ENCODE measurements around the gene NME4. TPM values are rescaled to one million over a fixed set of nuclear protein-coding genes. Genes with fewer than 3 reads are reported as not detected.
"Not testable (repeated sequence)": the region's sequence is repeated elsewhere in the genome, so short reads cannot be mapped to it uniquely, and the experiment has no call there.

The NME4 gene
- total RNA-seq, 2 experiments from 2014 or later = 55.9 to 72.1 TPM

DNA sequence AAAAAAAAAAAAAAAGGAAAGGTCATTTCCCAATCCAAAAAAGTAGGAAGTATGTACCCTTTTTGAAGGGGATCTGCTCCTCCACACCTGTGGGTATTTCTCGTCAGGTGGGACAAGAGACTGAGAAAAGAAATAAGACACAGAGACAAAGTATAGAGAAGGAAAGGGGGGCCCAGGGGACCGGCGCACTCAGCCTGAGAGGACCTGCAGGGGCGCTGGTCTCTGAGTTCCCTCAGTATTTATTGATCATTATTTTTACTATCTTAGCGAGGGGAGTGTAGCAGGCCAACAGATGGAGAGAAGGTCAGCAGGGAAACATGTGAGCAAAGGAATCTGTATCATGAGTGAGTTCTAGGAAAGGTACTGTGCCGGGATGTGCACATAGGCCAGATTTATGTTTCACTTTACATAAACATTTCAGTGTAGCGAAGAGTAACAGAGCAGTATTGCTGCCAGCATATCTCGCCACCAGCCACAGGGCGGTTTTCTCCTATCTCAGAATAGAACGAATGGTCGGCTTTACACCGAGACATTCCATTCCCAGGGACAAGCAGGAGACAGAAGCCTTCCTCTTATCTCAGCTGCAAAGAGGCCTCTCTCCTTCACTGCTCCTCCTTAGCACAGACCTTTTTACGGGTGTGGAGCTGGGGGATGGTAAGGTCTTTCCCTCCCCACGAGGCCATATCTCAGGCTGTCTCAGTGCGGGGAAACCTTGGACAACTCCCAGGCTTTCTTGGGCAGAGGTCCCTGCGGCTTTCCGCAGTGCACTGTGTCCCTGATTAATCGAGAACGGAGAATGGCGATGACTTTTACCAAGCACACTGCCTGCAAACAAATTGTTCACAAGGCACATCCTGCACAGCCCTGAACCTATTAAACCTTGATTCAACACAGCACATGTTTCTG lies 9.0 kb upstream of the NME4 start:
- H3K27me3 Mint-ChIP-seq; ATAC-seq; intact Hi-C loops (cut with DNase I, micrococcal nuclease); H3K4me3 Mint-ChIP-seq; DNase-seq; H3K9me3 Mint-ChIP-seq (ENCODE audit: low read depth); POLR2A ChIA-PET; CTCF ChIA-PET; H3K27ac Mint-ChIP-seq; H3K36me3 Mint-ChIP-seq (ENCODE audit: low read depth): not testable (repeated sequence)
- peaks cover 20% of the 10 kb centered on the region for H3K4me1 Mint-ChIP-seq

DNA sequence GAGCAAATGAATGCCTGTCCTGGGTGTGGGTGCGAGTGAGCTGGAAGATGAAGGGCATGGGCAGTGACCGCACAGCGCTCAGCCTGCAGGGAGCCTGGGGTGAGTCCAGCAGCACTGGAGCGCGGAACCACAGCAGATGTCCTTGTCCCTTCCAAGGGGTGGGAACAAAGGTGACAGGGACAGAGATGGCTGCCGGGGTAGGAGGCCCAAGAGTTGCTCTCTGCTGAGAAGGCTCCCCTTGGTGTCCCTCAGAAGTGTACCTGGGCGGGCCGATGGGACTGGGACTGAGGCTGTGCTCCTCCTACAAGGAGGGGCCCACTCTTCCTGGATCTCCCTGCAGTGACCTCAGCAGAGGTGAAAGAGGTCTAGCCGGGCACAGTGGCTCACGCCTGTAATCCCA lies 7.6 kb upstream of the NME4 start:
- no peak for ATAC-seq
- no peak for DNase-seq
- Mint-ChIP-seq H3K27ac (no peak overlapping the region), H3K4me1 (peaks cover 14% of the 10 kb centered on the region), H3K4me3 (no peak overlapping the region), H3K9me3 (ENCODE audit: low read depth) (no peaks in the 10 kb centered on the region), H3K36me3 (ENCODE audit: low read depth) (no peaks in the 10 kb centered on the region), H3K27me3 (no peaks in the 10 kb centered on the region)
- POLR2A ChIA-PET = no interaction called here
- intact Hi-C loops (cut with DNase I, micrococcal nuclease) = no loop called here
- CTCF ChIA-PET = interaction anchor here (0.7 kb wide), 1 partner anchor 139 kb away, joined by 3 read pairs; no protein-coding TSS in a partner anchor

GRCh38 chr16:391885-392335 lies 5.1 kb upstream of the NME4 start:
- intact Hi-C loops (cut with DNase I, micrococcal nuclease) = loop anchor here (1.0 to 5.0 kb wide), 10 partner anchors 9 to 245 kb away; partner anchors contain the start of genes CAPN15 (in 1 of the 2), DECR2 (in 1 of the 2), METTL26 (in 1 of the 2) and RAB11FIP3 (in 1 of the 2)
- peaks cover 3% of the 10 kb centered on the region for H3K27me3 Mint-ChIP-seq
- no peak overlapping the region for H3K27ac Mint-ChIP-seq
- H3K4me3 Mint-ChIP-seq = no peak overlapping the region
- CTCF ChIA-PET = interaction anchor here (0.7 to 1.8 kb wide), 8 partner anchors 12 to 320 kb away, joined by 3 to 12 read pairs (median 3); partner anchors contain the start of gene MRPL28
- no peaks in the 10 kb centered on the region for H3K36me3 Mint-ChIP-seq (ENCODE audit: low read depth)
- no peaks in the 10 kb centered on the region for H3K9me3 Mint-ChIP-seq (ENCODE audit: low read depth)
- peaks cover 22% of the 10 kb centered on the region for H3K4me1 Mint-ChIP-seq
- peak; percentile 93 for ATAC-seq
- DNase-seq = peak; percentile 91
- POLR2A ChIA-PET = interaction anchor here (0.5 to 0.7 kb wide), 3 partner anchors 34 to 286 kb away, joined by 4 to 8 read pairs (median 5); partner anchors contain the start of gene RAB11FIP3

DNA sequence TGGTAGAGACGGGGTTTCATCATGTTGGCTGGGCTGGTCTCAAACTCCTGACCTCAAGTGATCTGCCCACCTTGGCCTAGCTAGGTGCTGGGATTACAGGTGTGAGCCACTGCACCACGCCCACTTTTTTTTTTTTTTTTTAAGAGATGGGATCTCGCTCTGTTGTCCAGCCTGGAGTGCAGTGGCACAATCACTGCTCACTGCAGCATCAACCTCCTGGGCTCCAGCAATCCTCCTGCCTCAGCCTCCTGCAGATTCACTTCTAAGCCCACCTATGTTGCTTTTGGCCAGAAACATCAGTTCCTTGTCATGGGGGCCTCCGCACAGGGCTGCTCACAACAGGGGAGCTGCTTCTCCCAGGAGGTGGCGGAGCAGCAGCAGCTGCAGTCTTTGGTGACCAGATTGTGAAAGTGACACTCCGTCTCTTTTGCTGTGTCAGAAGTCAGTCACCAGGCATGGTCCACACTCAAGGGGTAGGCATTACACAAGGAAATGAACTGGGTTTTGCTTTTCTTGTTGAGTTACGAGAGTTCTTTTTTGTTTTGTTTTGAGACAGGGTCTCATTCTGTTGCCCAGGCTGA lies 4.5 kb upstream of the NME4 start:
- POLR2A ChIA-PET = interaction anchor here (0.5 kb wide), 2 partner anchors 159 to 285 kb away, joined by 4 to 8 read pairs; no protein-coding TSS in a partner anchor
- ATAC-seq (peak; percentile 41), DNase-seq (peak; percentile 68)
- Mint-ChIP-seq H3K4me3 (no peak overlapping the region), H3K36me3 (ENCODE audit: low read depth) (no peaks in the 10 kb centered on the region), H3K9me3 (ENCODE audit: low read depth) (no peaks in the 10 kb centered on the region), H3K27me3 (peaks cover 3% of the 10 kb centered on the region), H3K4me1 (peaks cover 22% of the 10 kb centered on the region), H3K27ac (no peak overlapping the region)
- intact Hi-C loops (cut with DNase I, micrococcal nuclease) = loop anchor here (1.0 to 5.0 kb wide), 10 partner anchors 9 to 244 kb away; partner anchors contain the start of genes CAPN15 (in 1 of the 2), DECR2 (in 1 of the 2), METTL26 (in 1 of the 2) and RAB11FIP3 (in 1 of the 2)
- CTCF ChIA-PET = interaction anchor here (0.7 to 1.8 kb wide), 8 partner anchors 11 to 320 kb away, joined by 3 to 12 read pairs (median 3); partner anchors contain the start of gene MRPL28

DNA sequence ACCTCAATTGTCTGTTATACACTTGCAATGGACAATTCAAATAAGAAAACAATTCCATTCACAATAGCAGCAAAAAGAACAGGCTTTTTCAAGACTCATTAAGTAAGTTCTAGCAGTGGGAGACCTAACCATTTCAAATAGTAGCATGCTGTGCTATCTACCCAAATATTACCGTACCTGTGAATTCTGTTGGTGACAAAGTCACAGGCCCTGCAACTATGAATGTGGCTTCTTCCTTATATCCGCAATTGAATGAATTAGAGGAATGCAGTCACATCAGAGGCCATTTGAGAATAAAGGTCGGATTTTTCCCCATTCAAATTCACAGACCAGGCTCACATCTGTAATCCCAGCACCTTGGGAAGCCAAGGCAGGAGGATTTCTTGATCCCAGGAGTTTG lies 800 bp upstream of the NME4 start:
- ChIA-PET POLR2A (interaction anchor here (0.7 kb wide), 1 partner anchor 50 kb away, joined by 5 read pairs; no protein-coding TSS in a partner anchor), CTCF (interaction anchor here (1.0 to 1.5 kb wide), 2 partner anchors 19 to 133 kb away, joined by 3 read pairs; no protein-coding TSS in a partner anchor)
- H3K9me3 Mint-ChIP-seq (ENCODE audit: low read depth) = no peaks in the 10 kb centered on the region
- H3K27ac Mint-ChIP-seq = peak overlapping the region; percentile 25
- peaks cover 31% of the 10 kb centered on the region for H3K4me1 Mint-ChIP-seq
- peaks cover 2% of the 10 kb centered on the region for H3K36me3 Mint-ChIP-seq (ENCODE audit: low read depth)
- peaks cover 3% of the 10 kb centered on the region for H3K27me3 Mint-ChIP-seq
- intact Hi-C loops (cut with DNase I, micrococcal nuclease) = no loop called here
- ATAC-seq (no peak), DNase-seq (no peak)
- peak overlapping the region; percentile 77 for H3K4me3 Mint-ChIP-seq

DNA sequence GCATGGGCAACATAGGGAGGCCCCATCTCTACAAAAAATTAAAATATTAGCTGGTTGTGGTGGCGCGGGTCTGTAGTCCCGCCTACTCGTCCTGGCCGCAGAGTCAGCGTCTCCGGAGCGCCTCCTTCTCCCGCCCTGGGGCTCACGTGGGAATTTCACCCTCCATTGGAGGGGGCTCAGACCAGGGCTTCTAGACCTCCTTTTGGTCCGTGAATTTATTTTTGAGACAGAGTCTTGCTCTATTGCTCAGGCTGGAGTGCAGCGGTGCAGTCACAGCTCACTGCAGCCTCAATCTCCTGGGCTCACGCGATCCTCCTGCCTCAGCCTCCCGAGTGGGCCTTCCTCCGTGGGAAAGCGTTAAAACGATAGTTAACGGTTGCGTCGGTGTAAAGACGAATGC lies 394 bp upstream of the NME4 start:
- ATAC-seq (no peak), DNase-seq (no peak)
- peak overlapping the region; percentile 77 for H3K4me3 Mint-ChIP-seq
- peaks cover 31% of the 10 kb centered on the region for H3K4me1 Mint-ChIP-seq
- H3K27me3 Mint-ChIP-seq = peaks cover 3% of the 10 kb centered on the region
- intact Hi-C loops (cut with DNase I, micrococcal nuclease) = loop anchor here in 1 of 2 experiments (1.0 kb wide), 1 partner anchor 29 kb away; the partner anchor contains the start of gene RAB11FIP3
- H3K9me3 Mint-ChIP-seq (ENCODE audit: low read depth) = no peaks in the 10 kb centered on the region
- ChIA-PET CTCF (interaction anchor here (1.5 kb wide), 1 partner anchor 132 kb away, joined by 3 read pairs; no protein-coding TSS in a partner anchor), POLR2A (interaction anchor here (0.7 kb wide), 1 partner anchor 51 kb away, joined by 5 read pairs; no protein-coding TSS in a partner anchor)
- peaks cover 2% of the 10 kb centered on the region for H3K36me3 Mint-ChIP-seq (ENCODE audit: low read depth)
- peak overlapping the region; percentile 79 for H3K27ac Mint-ChIP-seq

- H3K27ac Mint-ChIP-seq = peak overlapping the region; percentile 42
- H3K4me3 Mint-ChIP-seq = peak overlapping the region; percentile 63
- peaks cover 19% of the 10 kb centered on the region for H3K4me1 Mint-ChIP-seq
- H3K9me3 Mint-ChIP-seq (ENCODE audit: low read depth) = no peaks in the 10 kb centered on the region
- ATAC-seq (no peak), DNase-seq (peak; percentile 70)
- intact Hi-C loops (cut with DNase I, micrococcal nuclease) = loop anchor here in 1 of 2 experiments (1.0 kb wide), 1 partner anchor 27 kb away; the partner anchor contains the start of gene RAB11FIP3
- peaks cover 3% of the 10 kb centered on the region for H3K27me3 Mint-ChIP-seq
- ChIA-PET POLR2A (no interaction called here), CTCF (no interaction called here)
- peaks cover 2% of the 10 kb centered on the region for H3K36me3 Mint-ChIP-seq (ENCODE audit: low read depth)
Observed at GRCh38 chr16:397736-398332, 835 bp downstream of the NME4 start.

- no peaks in the 10 kb centered on the region for H3K9me3 Mint-ChIP-seq (ENCODE audit: low read depth)
- peak overlapping the region; percentile 82 for H3K4me3 Mint-ChIP-seq
- CTCF ChIA-PET = interaction anchor here (0.6 kb wide), 1 partner anchor 195 kb away, joined by 3 read pairs; no protein-coding TSS in a partner anchor
- ATAC-seq = no peak
- intact Hi-C loops (cut with DNase I, micrococcal nuclease) = no loop called here
- H3K27ac Mint-ChIP-seq = no peak overlapping the region
- H3K4me1 Mint-ChIP-seq = peaks cover 17% of the 10 kb centered on the region
- peaks cover 2% of the 10 kb centered on the region for H3K36me3 Mint-ChIP-seq (ENCODE audit: low read depth)
- H3K27me3 Mint-ChIP-seq = peaks cover 3% of the 10 kb centered on the region
- no peak for DNase-seq
- POLR2A ChIA-PET = no interaction called here
Observed at GRCh38 chr16:398561-399339, 1.8 kb downstream of the NME4 start.

GRCh38 chr16:399340-400019 lies 2.5 kb downstream of the NME4 start:
- no peak overlapping the region for H3K27ac Mint-ChIP-seq
- peaks cover 17% of the 10 kb centered on the region for H3K4me1 Mint-ChIP-seq
- no peak for ATAC-seq
- no peaks in the 10 kb centered on the region for H3K9me3 Mint-ChIP-seq (ENCODE audit: low read depth)
- peaks cover 3% of the 10 kb centered on the region for H3K27me3 Mint-ChIP-seq
- ChIA-PET CTCF (no interaction called here), POLR2A (no interaction called here)
- peaks cover 2% of the 10 kb centered on the region for H3K36me3 Mint-ChIP-seq (ENCODE audit: low read depth)
- intact Hi-C loops (cut with DNase I, micrococcal nuclease) = loop anchor here in 1 of 2 experiments (2.0 to 10.0 kb wide), 4 partner anchors 269 to 1215 kb away; partner anchors contain the start of genes CRAMP1, IFT140, JMJD8 and RHOT2
- peak overlapping the region; percentile 82 for H3K4me3 Mint-ChIP-seq
- no peak for DNase-seq
